ENCODE results near the gene PARD3.

GRCh38 chr10:34137201-34137600, 677.9 kb downstream of the PARD3 start:
- TF ChIP-seq CTCF (IDR thresholded peaks at IDR 0.05) (no peak), POLR2A (IDR thresholded peaks at IDR 0.05) (no peak)
